ENCODE results near the gene AMER3. TPM values are rescaled to one million over a fixed set of nuclear protein-coding genes. Genes with fewer than 3 reads are reported as not detected.
"Not testable (repeated sequence)": the region's sequence is repeated elsewhere in the genome, so short reads cannot be mapped to it uniquely, and the experiment has no call there.

AMER3 gene
- 19.2 and 22.7 TPM in 2 replicates for polyA plus RNA-seq
- 87.4 and 95.9 TPM in 2 replicates for polyA minus RNA-seq

GRCh38 chr2:130755256-130756052 is at the start of gene AMER3:
TSS of gene AMER3 (plus strand) at chr2:130755540. CDS start at chr2:130762073, 6,533 bp downstream.
- TF ChIP-seq SMC3 (conservative IDR thresholded peaks at IDR 0.05; ENCODE audit: poor library complexity) (peak; percentile 40), EZH2 (IDR thresholded peaks at IDR 0.05; ENCODE audit: borderline replicate concordance, insufficient read depth, low read length, poor library complexity, severe bottlenecking) (no peak), MXI1 (conservative IDR thresholded peaks at IDR 0.05; ENCODE audit: poor library complexity, severe bottlenecking) (peak; percentile 38), POLR2AphosphoS5 (IDR thresholded peaks at IDR 0.05) (peak; percentile 33), EP300 (conservative IDR thresholded peaks at IDR 0.05; ENCODE audit: poor library complexity, severe bottlenecking) (no peak), RAD21 (conservative IDR thresholded peaks at IDR 0.05) (peak; percentile 46)
- TF ChIP-seq, protein P1, sequence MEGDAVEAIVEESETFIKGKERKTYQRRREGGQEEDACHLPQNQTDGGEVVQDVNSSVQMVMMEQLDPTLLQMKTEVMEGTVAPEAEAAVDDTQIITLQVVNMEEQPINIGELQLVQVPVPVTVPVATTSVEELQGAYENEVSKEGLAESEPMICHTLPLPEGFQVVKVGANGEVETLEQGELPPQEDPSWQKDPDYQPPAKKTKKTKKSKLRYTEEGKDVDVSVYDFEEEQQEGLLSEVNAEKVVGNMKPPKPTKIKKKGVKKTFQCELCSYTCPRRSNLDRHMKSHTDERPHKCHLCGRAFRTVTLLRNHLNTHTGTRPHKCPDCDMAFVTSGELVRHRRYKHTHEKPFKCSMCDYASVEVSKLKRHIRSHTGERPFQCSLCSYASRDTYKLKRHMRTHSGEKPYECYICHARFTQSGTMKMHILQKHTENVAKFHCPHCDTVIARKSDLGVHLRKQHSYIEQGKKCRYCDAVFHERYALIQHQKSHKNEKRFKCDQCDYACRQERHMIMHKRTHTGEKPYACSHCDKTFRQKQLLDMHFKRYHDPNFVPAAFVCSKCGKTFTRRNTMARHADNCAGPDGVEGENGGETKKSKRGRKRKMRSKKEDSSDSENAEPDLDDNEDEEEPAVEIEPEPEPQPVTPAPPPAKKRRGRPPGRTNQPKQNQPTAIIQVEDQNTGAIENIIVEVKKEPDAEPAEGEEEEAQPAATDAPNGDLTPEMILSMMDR (IDR thresholded peaks at IDR 0.05; ENCODE audit: poor library complexity, severe bottlenecking): peak; percentile 29
- Histone ChIP-seq H3F3A (ENCODE audit: insufficient read depth, low read length, poor library complexity, severe bottlenecking) (no peaks in the 10 kb centered on the region), H2AFZ (ENCODE audit: low read depth, low read length) (peak within 1 kb of the TSS; percentile 85), H3K4me3 (ENCODE audit: low read length) (peak within 1 kb of the TSS; percentile 99), H3K79me2 (replicated peaks; ENCODE audit: insufficient read depth, low read length) (peaks cover 28% of the 10 kb centered on the region), H3K27me3 (ENCODE audit: insufficient read depth, low read depth, low read length) (peaks cover 8% of the 10 kb centered on the region), H3K9ac (ENCODE audit: low read length) (peak within 1 kb of the TSS; percentile 99), H3K9me2 (ENCODE audit: insufficient read depth, low read length) (no peaks in the 10 kb centered on the region), H3K4me2 (ENCODE audit: low read length) (peak within 1 kb of the TSS; percentile 83), H4K20me1 (ENCODE audit: insufficient read depth) (no peaks in the 10 kb centered on the region), H3K27ac (ENCODE audit: low read length) (peak within 1 kb of the TSS; percentile 91), H3K9me3 (ENCODE audit: low read length) (no peaks in the 10 kb centered on the region), H3K36me3 (ENCODE audit: insufficient read depth, low read length) (no peaks in the 10 kb centered on the region)

DNA sequence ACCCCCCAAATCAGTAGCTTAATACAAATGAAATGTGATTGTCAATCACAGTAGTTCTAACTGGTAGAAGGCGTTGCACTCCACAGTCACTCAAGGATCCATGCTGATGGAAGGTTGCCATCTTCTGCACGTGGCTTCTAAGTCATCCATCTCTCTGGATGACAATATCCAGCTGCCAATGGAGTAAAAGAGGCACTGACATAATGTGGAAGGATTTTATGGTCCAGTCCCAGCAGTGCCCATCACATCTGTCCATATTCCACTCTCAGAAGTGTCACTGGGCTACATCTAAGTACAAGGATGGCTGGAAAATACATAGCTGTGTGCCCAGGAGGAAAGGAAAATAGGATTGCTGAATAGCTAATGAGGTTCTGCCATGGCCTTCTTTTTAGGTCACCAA is 40.5 kb upstream of the AMER3 start:
- H3K27ac ChIP-seq (ENCODE audit: low read length); H3K27me3 ChIP-seq (ENCODE audit: insufficient read depth, low read depth, low read length); H3K4me2 ChIP-seq (ENCODE audit: low read length); H3K9ac ChIP-seq (ENCODE audit: low read length); H3F3A ChIP-seq (ENCODE audit: insufficient read depth, low read length, poor library complexity, severe bottlenecking); H3K79me2 ChIP-seq (replicated peaks; ENCODE audit: insufficient read depth, low read length); H3K9me2 ChIP-seq (ENCODE audit: insufficient read depth, low read length); H3K36me3 ChIP-seq (ENCODE audit: insufficient read depth, low read length); H3K9me3 ChIP-seq (ENCODE audit: low read length); H4K20me1 ChIP-seq (ENCODE audit: insufficient read depth); H3K4me3 ChIP-seq (ENCODE audit: low read length); H2AFZ ChIP-seq (ENCODE audit: low read depth, low read length): not testable (repeated sequence)

- H3K27me3 ChIP-seq (ENCODE audit: insufficient read depth, low read depth, low read length): no peaks in the 10 kb centered on the region
- no peak overlapping the region for H3K4me3 ChIP-seq (ENCODE audit: low read length)
- H3F3A ChIP-seq (ENCODE audit: insufficient read depth, low read length, poor library complexity, severe bottlenecking): no peaks in the 10 kb centered on the region
- no peak overlapping the region for H3K27ac ChIP-seq (ENCODE audit: low read length)
- no peak overlapping the region for H2AFZ ChIP-seq (ENCODE audit: low read depth, low read length)
- TF ChIP-seq MXI1 (conservative IDR thresholded peaks at IDR 0.05; ENCODE audit: poor library complexity, severe bottlenecking) (no peak), SMC3 (conservative IDR thresholded peaks at IDR 0.05; ENCODE audit: poor library complexity) (no peak), EP300 (conservative IDR thresholded peaks at IDR 0.05; ENCODE audit: poor library complexity, severe bottlenecking) (no peak), REST (IDR thresholded peaks at IDR 0.05; ENCODE audit: borderline replicate concordance) (no peak), TAF1 (IDR thresholded peaks at IDR 0.05; ENCODE audit: low read depth) (no peak), POLR2AphosphoS5 (IDR thresholded peaks at IDR 0.05) (no peak), RAD21 (conservative IDR thresholded peaks at IDR 0.05) (no peak), EZH2 (IDR thresholded peaks at IDR 0.05; ENCODE audit: borderline replicate concordance, insufficient read depth, low read length, poor library complexity, severe bottlenecking) (no peak)
- TF ChIP-seq, protein P1 (IDR thresholded peaks at IDR 0.05; ENCODE audit: poor library complexity, severe bottlenecking): no peak
- no peak overlapping the region for H3K4me2 ChIP-seq (ENCODE audit: low read length)
- no peaks in the 10 kb centered on the region for H3K79me2 ChIP-seq (replicated peaks; ENCODE audit: insufficient read depth, low read length)
- no peaks in the 10 kb centered on the region for H4K20me1 ChIP-seq (ENCODE audit: insufficient read depth)
- no peak overlapping the region for H3K9ac ChIP-seq (ENCODE audit: low read length)
- H3K36me3 ChIP-seq (ENCODE audit: insufficient read depth, low read length): no peaks in the 10 kb centered on the region
- H3K9me2 ChIP-seq (ENCODE audit: insufficient read depth, low read length): no peaks in the 10 kb centered on the region
- no peaks in the 10 kb centered on the region for H3K9me3 ChIP-seq (ENCODE audit: low read length)
Measured at GRCh38 chr2:130720036-130720435, 35.3 kb upstream of the AMER3 start.

All from neural cell (in vitro differentiated cells).